ENCODE measurements around the gene SNAPIN.
A peak's percentile ranks its signal among the peaks of the same experiment; 100 is the strongest.

DNA sequence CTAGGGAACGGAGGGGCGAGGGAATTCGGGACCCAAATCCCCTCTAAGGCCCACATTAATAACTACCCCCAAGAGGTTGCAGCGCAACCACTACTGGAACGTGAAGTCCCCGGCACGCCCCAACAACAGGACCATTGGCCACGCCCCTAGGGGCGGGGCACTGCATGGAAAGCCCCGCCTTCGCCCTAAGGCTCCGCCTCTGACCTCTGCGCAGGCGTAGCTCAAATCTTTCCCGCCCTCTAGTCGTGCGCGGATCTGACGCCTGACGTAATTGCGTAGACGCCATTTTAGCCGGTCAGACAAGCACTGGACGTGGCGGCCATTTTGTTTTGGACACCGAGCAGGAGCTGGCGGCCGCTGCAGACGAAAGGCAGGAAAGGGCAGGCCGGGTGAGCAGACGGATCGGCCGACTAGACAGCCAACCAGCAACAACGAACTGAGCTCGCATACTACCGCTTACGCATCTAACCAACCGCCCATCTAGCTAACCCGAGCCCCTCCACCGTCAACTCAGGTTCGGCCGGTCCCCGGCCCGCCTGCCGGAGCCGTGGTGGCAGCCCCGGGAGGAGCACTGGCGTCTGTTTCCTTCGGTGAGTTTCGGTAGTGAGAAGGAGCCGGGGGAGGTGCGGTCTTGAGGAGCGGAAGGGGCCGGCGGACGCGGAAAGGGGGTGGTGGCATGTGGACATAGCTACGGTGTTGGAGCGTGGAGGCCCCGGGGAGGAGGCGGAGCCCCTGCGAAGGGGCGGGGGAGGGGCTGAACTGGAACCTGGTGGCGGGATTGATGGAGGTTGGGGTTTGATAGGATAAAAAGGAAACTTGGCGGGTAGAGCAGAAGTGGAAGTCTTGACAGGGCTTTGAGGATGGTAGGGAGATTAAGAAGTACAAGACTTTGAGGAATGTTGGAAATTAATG, 24.5 kb upstream of the SNAPIN start, which contains the start of gene CHTOP:
- TF ChIP-seq POLR2A (conservative IDR thresholded peaks at IDR 0.05) (peak; percentile 98), MAFK (IDR thresholded peaks at IDR 0.05; ENCODE audit: low read length) (peak; percentile 7; the same call in 1 of the 2 replicates), FOSL1 (tag; conservative IDR thresholded peaks at IDR 0.05) (no peak), FOXJ2 (tag; IDR thresholded peaks at IDR 0.05) (peak; percentile 72), ZNF263 (CRISPR knock-in tag; IDR thresholded peaks at IDR 0.05; ENCODE audit: borderline replicate concordance) (peak; percentile 30; the same call in 1 of the 2 replicates), CHCHD3 (CRISPR knock-in tag; IDR thresholded peaks at IDR 0.05) (no peak), TBL1XR1 (IDR thresholded peaks at IDR 0.05; ENCODE audit: low read length in 2 of 2) (0 out of 4 replicates have a peak, but pooled peaks of 1 of the 2 experiments have one; percentile 36), NR1H2 (CRISPR knock-in tag; IDR thresholded peaks at IDR 0.05) (no peak)
- TF ChIP-seq, protein P1, sequence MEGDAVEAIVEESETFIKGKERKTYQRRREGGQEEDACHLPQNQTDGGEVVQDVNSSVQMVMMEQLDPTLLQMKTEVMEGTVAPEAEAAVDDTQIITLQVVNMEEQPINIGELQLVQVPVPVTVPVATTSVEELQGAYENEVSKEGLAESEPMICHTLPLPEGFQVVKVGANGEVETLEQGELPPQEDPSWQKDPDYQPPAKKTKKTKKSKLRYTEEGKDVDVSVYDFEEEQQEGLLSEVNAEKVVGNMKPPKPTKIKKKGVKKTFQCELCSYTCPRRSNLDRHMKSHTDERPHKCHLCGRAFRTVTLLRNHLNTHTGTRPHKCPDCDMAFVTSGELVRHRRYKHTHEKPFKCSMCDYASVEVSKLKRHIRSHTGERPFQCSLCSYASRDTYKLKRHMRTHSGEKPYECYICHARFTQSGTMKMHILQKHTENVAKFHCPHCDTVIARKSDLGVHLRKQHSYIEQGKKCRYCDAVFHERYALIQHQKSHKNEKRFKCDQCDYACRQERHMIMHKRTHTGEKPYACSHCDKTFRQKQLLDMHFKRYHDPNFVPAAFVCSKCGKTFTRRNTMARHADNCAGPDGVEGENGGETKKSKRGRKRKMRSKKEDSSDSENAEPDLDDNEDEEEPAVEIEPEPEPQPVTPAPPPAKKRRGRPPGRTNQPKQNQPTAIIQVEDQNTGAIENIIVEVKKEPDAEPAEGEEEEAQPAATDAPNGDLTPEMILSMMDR (IDR thresholded peaks at IDR 0.05 in 2 of 3, conservative IDR thresholded peaks at IDR 0.05 in 1 of 3; ENCODE audit: insufficient read depth in 2 of 3, low read depth in 1 of 3, low read length in 3 of 3), result no peak; a peak in 1 of 6 replicates
- TF ChIP-seq, protein P2, sequence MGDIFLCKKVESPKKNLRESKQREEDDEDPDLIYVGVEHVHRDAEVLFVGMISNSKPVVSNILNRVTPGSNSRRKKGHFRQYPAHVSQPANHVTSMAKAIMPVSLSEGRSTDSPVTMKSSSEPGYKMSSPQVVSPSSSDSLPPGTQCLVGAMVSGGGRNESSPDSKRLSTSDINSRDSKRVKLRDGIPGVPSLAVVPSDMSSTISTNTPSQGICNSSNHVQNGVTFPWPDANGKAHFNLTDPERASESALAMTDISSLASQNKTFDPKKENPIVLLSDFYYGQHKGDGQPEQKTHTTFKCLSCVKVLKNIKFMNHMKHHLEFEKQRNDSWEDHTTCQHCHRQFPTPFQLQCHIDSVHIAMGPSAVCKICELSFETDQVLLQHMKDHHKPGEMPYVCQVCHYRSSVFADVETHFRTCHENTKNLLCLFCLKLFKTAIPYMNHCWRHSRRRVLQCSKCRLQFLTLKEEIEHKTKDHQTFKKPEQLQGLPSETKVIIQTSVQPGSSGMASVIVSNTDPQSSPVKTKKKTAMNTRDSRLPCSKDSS (IDR thresholded peaks at IDR 0.05; ENCODE audit: low read depth, partially characterized antibody), result no peak

All from K562 (cell line).